T-helper 2 cell treated with Interferon-gamma antibody and Interleukin-4, amounts not matched to agents 100 ng/mL and 5 ng/mL, for 36 hours (primary cell): ENCODE results near the gene NLRP12. TPM values are rescaled to one million over a fixed set of nuclear protein-coding genes. Genes with fewer than 3 reads are reported as not detected.
"Not testable (repeated sequence)": the region's sequence is repeated elsewhere in the genome, so short reads cannot be mapped to it uniquely, and the experiment has no call there.

Experiments used
- intact Hi-C: fragments of 100-400 bp; cut with micrococcal nuclease; formaldehyde crosslinking; loops from one replicate; pipeline ENCODE4 v1.15.1; 2023
- total RNA-seq: library from RNA; stranded (reverse); gene quantifications from 2 replicates; pipeline ENCODE4 v1.2.3, GENCODE V29; 2022

NLRP12 gene
- total RNA-seq, 1 donor from 2014 or later, result not detected

DNA sequence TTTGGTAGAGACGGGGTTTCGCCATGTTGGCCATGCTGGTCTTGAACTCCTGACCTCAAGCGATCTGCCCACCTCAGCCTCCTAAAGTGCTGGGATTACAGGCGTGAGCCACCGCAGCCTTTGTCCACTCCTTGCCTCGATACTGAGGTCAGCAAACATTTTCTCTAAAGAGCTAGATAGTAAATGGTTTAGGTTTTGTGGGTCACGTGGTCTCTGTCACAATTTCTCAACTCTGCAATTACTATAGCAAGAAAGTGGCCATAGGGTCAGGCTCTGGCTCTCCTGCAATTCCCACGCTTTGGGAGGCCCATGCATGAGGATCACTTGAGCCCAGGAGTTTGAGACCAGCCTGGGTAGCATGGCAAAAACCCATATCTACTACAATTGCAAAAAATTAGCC, 42.8 kb downstream of the NLRP12 start:
- intact Hi-C loops, result not testable (repeated sequence)

DNA sequence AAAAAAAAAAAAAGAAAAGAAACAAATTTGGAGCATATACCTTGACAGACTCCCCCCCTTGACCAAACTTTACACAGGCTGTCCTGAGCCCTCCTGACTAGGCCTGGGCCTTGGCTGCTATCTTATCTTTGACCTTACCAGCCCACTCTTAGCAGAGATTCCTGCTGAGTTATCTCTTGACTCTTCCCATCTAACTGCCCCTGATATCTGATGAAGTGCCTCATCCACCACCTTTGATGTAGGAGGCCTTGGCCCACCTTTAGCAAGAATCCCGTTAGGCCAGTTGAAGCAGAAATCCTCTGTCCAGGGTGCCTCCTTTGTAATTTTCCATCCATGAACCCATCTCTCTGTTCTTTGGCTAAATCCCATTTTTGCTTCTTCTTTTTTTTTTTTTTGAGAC, 43.6 kb downstream of the NLRP12 start:
- intact Hi-C loops, result no loop called here

DNA sequence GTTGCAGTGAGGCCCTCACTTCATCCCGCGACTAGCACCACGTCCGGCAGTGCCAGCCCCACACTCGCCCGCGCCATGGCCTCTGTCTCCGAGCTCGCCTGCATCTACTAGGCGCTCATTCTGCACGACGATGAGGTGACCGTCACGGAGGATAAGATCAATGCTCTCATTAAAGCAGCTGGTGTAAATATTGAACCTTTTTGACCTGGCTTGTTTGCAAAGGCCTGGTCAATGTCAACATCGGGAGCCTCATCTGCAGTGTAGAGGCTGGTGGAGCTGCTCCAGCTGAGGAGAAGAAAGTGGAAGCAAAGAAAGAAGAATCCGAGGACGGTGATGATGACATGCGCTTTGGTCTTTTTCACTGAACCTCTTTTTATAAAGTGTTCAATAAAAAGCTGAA, 48.6 kb downstream of the NLRP12 start:
- intact Hi-C loops, result no loop called here

DNA sequence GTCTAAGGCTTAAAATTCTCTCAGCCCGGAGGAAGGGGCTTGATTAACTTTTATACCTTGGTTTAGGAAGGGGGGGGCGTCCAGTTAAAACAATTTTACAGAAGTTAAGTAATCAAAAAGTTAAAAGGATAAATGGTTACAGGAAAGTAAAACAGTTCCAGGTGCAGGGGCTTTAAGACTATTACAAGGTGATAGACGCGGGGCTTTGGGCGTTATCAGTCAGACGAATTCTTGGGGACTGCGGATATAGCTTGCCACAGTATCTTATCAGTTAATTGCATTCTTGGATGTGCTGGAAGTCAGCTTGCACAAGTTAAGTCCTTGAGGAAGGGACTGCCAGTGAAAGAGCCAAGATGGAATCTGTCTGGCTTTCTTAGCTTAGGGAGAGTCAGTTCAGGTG, 49.6 kb downstream of the NLRP12 start:
- intact Hi-C loops, result not testable (repeated sequence)

DNA sequence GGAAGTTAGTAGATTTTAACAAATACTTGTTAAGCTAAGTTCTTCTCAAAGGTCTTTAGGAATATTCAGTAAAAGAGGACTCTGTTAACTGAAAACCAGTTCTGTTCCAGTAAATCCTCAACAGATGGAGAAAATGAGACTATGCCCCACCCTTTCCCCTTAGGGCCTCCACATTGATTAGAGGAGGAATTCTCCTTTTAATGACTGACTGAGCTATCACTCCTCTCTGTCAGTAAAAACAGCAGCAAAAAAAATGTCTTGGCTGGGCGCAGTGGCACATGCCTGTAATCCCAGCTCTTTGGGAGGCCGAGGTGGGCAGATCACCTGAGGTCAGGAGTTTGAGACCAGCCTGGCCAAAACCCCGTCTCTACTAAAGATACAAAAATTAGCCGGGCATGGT, 50.1 kb downstream of the NLRP12 start:
- intact Hi-C loops, result no loop called here

DNA sequence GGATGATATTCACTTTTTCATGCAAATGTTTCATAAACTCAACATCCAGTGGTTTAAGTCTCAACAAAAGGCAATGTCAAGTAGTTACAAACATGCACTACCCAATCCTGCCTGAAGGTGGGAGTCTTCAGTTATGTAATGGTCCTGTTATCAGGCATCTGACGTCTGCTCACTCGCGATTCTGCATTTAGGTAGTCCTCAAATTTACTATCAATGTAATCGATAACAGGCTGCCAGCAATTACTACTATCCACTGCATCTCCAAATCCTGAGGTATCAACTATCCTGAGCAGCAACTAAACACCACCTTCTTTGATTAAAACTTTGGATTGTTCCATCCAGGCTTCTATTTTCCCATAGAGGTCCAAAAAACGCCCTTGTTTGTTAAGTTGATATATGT, 51.2 kb downstream of the NLRP12 start:
- intact Hi-C loops, result no loop called here

DNA sequence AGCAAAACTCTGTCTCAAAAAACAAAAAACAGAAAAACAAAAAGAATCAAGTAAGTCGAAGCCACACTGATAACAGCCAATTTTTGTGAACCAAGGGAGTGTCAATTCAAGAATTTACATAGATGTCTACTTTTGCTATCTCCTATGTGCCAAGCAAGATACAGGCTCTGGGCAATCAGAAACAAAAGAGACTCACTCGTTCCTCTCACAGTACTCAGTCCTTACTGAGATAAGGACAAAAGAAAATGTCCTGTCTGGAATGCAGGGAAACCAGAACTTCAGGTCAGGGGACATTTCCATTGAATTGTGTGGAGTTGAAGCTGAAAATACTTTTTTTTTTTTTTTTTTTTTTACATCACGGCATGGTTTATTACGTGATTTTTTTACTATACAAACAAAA, 53.0 kb downstream of the NLRP12 start:
- intact Hi-C loops, result no loop called here

DNA sequence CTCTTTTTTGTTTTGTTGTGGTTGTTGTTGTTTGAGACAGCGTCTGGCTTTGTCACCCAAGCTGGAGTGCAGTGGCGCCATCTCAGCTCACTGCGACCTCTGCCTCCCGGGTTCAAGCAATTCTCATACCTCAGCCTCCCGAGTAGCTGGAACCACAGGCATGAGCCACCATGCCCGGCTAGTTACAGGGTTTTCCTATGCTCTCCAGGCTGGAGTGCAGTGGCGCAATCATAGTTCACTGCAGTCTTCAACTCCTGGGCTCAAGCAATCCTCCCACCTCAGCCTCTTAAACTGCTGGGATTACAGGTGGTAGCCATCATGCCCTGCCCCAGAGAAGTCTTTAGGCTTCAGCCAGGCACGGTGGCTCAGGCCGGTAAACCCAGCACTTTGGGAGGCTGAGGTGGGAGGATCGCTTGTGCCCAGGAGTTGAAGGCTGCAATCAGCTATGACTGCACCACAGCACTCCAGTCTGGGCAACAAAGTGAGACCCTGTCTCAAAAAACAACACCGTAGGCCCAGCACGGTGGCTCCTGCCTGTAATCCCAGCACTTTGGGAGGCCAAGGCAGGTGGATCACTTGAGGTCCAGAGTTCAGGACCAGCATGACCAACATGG, 54.3 kb downstream of the NLRP12 start:
- intact Hi-C loops, result not testable (repeated sequence)

DNA sequence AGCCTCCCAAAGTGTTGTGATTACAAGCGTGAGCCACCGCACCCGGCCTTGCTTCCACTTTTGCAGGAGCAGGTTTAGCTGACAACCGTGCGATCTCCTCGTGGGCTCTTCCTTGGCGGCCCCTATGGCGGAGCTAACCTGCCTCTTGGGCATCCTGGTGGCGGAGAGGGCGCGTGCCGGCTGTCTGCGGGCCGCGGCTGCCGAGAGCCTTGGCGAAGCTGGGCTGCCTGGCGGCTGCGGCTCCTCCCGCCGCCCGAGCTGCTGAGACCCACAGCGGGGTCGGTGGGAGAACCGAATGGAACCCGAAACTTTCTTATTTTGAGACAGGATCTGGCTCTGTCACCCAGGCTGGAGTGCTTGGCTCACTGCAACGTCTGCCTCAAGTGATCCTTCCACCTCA, 55.7 kb downstream of the NLRP12 start:
- intact Hi-C loops, result no loop called here

DNA sequence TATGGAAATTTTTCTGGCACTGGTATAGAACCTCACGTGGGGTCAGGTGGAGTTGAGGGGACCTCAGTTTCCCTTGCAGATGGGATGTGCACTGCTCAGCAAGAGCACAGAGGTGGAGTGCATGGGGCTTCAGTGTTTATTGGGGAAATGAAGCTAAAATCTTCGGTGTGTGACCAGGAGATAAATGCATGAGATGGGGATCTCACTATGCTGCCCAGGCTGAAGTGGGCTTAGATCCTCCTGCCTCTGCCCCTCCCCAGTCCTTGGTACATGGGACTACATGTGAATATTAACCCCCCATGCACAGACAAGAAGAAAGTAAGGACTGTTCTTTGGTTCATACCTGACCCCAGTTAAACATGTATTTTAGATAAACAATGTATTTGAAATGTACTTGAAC, 65.1 kb downstream of the NLRP12 start:
- intact Hi-C loops, result not testable (repeated sequence)

Other genes starting within 250 kb of the NLRP12 start
- not detected in 2 replicates for gene DPRX, start 192.3 kb downstream of the NLRP12 start, total RNA-seq
- 122 and 124 TPM in 2 replicates for gene MYADM, start 43.6 kb upstream of the NLRP12 start, total RNA-seq
- gene PRKCG, start 57.9 kb upstream of the NLRP12 start, total RNA-seq, result 0.50 TPM in 1 of 2 replicates, not detected in the other
- gene CACNG7, start 85.0 kb upstream of the NLRP12 start, total RNA-seq, result not detected in 2 replicates
- not detected in 2 replicates for gene CACNG8, start 138.6 kb upstream of the NLRP12 start, total RNA-seq
- gene CACNG6, start 167.3 kb upstream of the NLRP12 start, total RNA-seq, result not detected in 2 replicates
- not detected in 2 replicates for gene VSTM1, start 239.6 kb upstream of the NLRP12 start, total RNA-seq